Breast epithelium (tissue), 3 donors: ENCODE data around the gene CDC42EP1.

Experiments
- CTCF ChIP-seq, 3 donors: fragments of 450-650 bp; IDR thresholded peaks; one replicate each; pipeline ENCODE4 v1.5.1; 2016 to 2017; ENCODE audit warnings: antibody characterized with exemption in 3 of 3, mild to moderate bottlenecking in 3 of 3, moderate library complexity in 3 of 3
- POLR2A ChIP-seq: fragments of 450-650 bp; IDR thresholded peaks from one replicate; pipeline ENCODE4 v1.6.1; 2016; ENCODE audit warnings: antibody characterized with exemption, mild to moderate bottlenecking, moderate library complexity
- POLR2AphosphoS5 ChIP-seq, 3 donors: sonication (generic); formaldehyde crosslinking; IDR thresholded peaks; one replicate each; pipeline ENCODE4 v1.6.1; 2017; ENCODE audit warnings: antibody characterized with exemption in 3 of 3

GRCh38 chr22:37559521-37559900 lies 769 bp upstream of the CDC42EP1 start:
- no peak for TF ChIP-seq CTCF (IDR thresholded peaks at IDR 0.05)
- TF ChIP-seq POLR2AphosphoS5 (IDR thresholded peaks at IDR 0.05), result no peak
- no peak for TF ChIP-seq POLR2A
